CD4-positive, CD25-positive, alpha-beta regulatory T cell (primary cell): ENCODE measurements around the gene SLC9C1. TPM values are rescaled to one million over a fixed set of nuclear protein-coding genes. Genes with fewer than 3 reads are reported as not detected.

Source experiments
- ATAC-seq, 2 donors: fragments of 150-1000 bp; cut with Tn5 transposase; one replicate each; pipeline ENCODE4 v1.10.0; 2021; ENCODE audit warnings: low read depth in 2 of 2, moderate number of reproducible peaks in 2 of 2, moderate library complexity in 1 of 2
- DNase-seq, 3 donors: peaks; one replicate each; pipeline versions ENCODE4 v3.0.0 to v3.0.0-alpha.2; 2012 to 2022; ENCODE audit warnings: mixed read lengths in 1 of 3
- H3K27ac ChIP-seq: one replicate; pipeline ENCODE4 v1.7.0; 2013; ENCODE audit warnings: mild to moderate bottlenecking, low read length; ENCODE audit not compliant: insufficient read depth, poor library complexity, severe bottlenecking
- H3K27me3 ChIP-seq: one replicate; pipeline ENCODE4 v1.7.0; 2013; ENCODE audit warnings: low read length; ENCODE audit not compliant: control insufficient read depth, insufficient read depth
- H3K36me3 ChIP-seq: one replicate; pipeline ENCODE4 v1.7.0; 2013; ENCODE audit warnings: mild to moderate bottlenecking, low read length, moderate library complexity; ENCODE audit not compliant: control insufficient read depth, insufficient read depth
- H3K4me1 ChIP-seq: 2 replicates; pipeline ENCODE4 v1.7.0; 2013; ENCODE audit warnings: mild to moderate bottlenecking, low read length; ENCODE audit not compliant: insufficient read depth, control insufficient read depth, poor library complexity, severe bottlenecking
- H3K4me3 ChIP-seq: one replicate; pipeline ENCODE4 v1.7.0; 2013; ENCODE audit warnings: low read depth, mild to moderate bottlenecking, low read length, moderate library complexity
- H3K9me3 ChIP-seq, 2 experiments: 1 replicate in 1 of 2; 2 replicates in 1 of 2; pipeline ENCODE4 v1.7.0; 2013; ENCODE audit warnings: low read length in 2 of 2, mild to moderate bottlenecking in 1 of 2, moderate library complexity in 1 of 2; ENCODE audit not compliant: control insufficient read depth in 2 of 2
- H3K27ac Mint-ChIP-seq, 3 donors: one replicate each; pipeline ENCODE4 v1.8.0; 2020 to 2022; ENCODE audit warnings: mild to moderate bottlenecking in 3 of 3, mixed read lengths in 3 of 3, moderate library complexity in 2 of 3
- H3K27me3 Mint-ChIP-seq: one replicate; pipeline ENCODE4 v1.8.0; 2022; ENCODE audit warnings: mild to moderate bottlenecking, mixed read lengths
- H3K36me3 Mint-ChIP-seq: one replicate; pipeline ENCODE4 v1.8.0; 2020; ENCODE audit warnings: mixed read lengths
- H3K4me1 Mint-ChIP-seq, 4 donors: one replicate each; pipeline ENCODE4 v1.8.0; 2020 to 2022; ENCODE audit warnings: mixed read lengths in 4 of 4, mild to moderate bottlenecking in 1 of 4
- H3K4me3 Mint-ChIP-seq, 4 donors: one replicate each; pipeline ENCODE4 v1.8.0; 2020 to 2022; ENCODE audit warnings: mild to moderate bottlenecking in 4 of 4, mixed read lengths in 4 of 4, moderate library complexity in 3 of 4
- H3K9me3 Mint-ChIP-seq, 7 donors: one replicate each; pipeline ENCODE4 v1.8.0; 2020 to 2022; ENCODE audit warnings: mixed read lengths in 7 of 7, mild to moderate bottlenecking in 3 of 7, moderate library complexity in 2 of 7
- polyA plus RNA-seq, 4 donors: library from polyadenylated mRNA; unstranded; fragments of 300-500 nt; fragmentation: Illumina TruSeq; gene quantifications; one replicate each; pipeline ENCODE4 v1.2.3, GENCODE V29; 2021
- total RNA-seq: library from RNA; stranded (reverse); gene quantifications from one replicate; pipeline ENCODE4 v1.2.3, GENCODE V29; 2022

Gene SLC9C1
- total and polyA plus RNA-seq, 5 donors from 2014 or later = not detected

GRCh38 chr3:112127522-112128494 lies 166.2 kb downstream of the SLC9C1 start:
- peak overlapping the region; percentile 26 to 62 (median 31) for H3K4me3 Mint-ChIP-seq
- ATAC-seq (no peak), DNase-seq (peak in 1 of 3 donors; percentile 30)
- no peaks in the 10 kb centered on the region for H3K27me3 Mint-ChIP-seq
- Histone ChIP-seq H3K36me3 (peaks cover 9% of the 10 kb centered on the region), H3K4me3 (peak overlapping the region; percentile 28), H3K27ac (peak overlapping the region; percentile 74), H3K4me1 (peaks cover 41% of the 10 kb centered on the region), H3K27me3 (no peaks in the 10 kb centered on the region), H3K9me3 (no peaks in the 10 kb centered on the region)
- no peaks in the 10 kb centered on the region for H3K9me3 Mint-ChIP-seq
- peak overlapping the region; percentile 86 to 87 (median 87) for H3K27ac Mint-ChIP-seq
- peaks cover 6% of the 10 kb centered on the region for H3K36me3 Mint-ChIP-seq
- peaks cover 14 to 60% (median 48%) of the 10 kb centered on the region in 4 donors for H3K4me1 Mint-ChIP-seq

DNA sequence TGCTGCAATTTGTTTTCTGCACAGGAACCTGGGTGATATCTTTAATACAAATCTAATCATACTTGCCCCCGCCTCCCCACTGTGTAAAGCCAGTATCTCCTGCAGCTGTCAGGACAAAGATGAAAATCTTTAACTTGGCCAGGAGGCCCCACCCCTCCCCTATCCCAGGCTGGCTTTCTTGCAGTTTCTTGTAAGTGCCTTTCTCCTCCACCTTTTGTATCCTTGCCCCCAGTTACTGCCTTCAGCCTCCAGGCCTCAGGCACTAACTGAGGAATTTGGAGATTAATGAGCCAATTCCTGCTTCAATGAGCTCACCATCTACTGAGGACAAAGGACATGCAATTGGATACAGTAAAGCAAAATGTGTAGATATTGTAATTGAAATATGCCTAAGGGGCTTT lies 167.5 kb downstream of the SLC9C1 start:
- H3K36me3 Mint-ChIP-seq = peaks cover 10% of the 10 kb centered on the region
- peak overlapping the region; percentile 28 for H3K4me3 ChIP-seq
- H3K4me3 Mint-ChIP-seq = peak overlapping the region in 2 of 4 donors; percentile 12 to 36
- no peaks in the 10 kb centered on the region for H3K9me3 Mint-ChIP-seq
- ATAC-seq (no peak), DNase-seq (peak in 1 of 3 donors; percentile 17)
- H3K27ac Mint-ChIP-seq = peak overlapping the region in 2 of 3 donors; percentile 52 to 77
- no peaks in the 10 kb centered on the region for H3K27me3 Mint-ChIP-seq
- no peaks in the 10 kb centered on the region for H3K9me3 ChIP-seq
- H3K4me1 ChIP-seq = peaks cover 39% of the 10 kb centered on the region
- H3K36me3 ChIP-seq = peaks cover 12% of the 10 kb centered on the region
- no peak overlapping the region for H3K27ac ChIP-seq
- peaks cover 12 to 52% (median 42%) of the 10 kb centered on the region in 4 donors for H3K4me1 Mint-ChIP-seq
- H3K27me3 ChIP-seq = no peaks in the 10 kb centered on the region

GRCh38 chr3:112124907-112125607 lies 169.0 kb downstream of the SLC9C1 start:
- peaks cover 12% of the 10 kb centered on the region for H3K36me3 ChIP-seq
- H3K27ac ChIP-seq = no peak overlapping the region
- Mint-ChIP-seq H3K27ac (peak overlapping the region in 1 of 3 donors; percentile 57), H3K27me3 (peaks cover 4% of the 10 kb centered on the region), H3K4me1 (peaks cover 18 to 47% (median 36%) of the 10 kb centered on the region in 4 donors), H3K4me3 (peak overlapping the region in 1 of 4 donors; percentile 6), H3K9me3 (no peaks in the 10 kb centered on the region), H3K36me3 (peaks cover 10% of the 10 kb centered on the region)
- H3K9me3 ChIP-seq = no peaks in the 10 kb centered on the region
- ATAC-seq = no peak
- no peaks in the 10 kb centered on the region for H3K27me3 ChIP-seq
- DNase-seq = no peak
- peaks cover 38% of the 10 kb centered on the region for H3K4me1 ChIP-seq
- H3K4me3 ChIP-seq = no peak overlapping the region

DNA sequence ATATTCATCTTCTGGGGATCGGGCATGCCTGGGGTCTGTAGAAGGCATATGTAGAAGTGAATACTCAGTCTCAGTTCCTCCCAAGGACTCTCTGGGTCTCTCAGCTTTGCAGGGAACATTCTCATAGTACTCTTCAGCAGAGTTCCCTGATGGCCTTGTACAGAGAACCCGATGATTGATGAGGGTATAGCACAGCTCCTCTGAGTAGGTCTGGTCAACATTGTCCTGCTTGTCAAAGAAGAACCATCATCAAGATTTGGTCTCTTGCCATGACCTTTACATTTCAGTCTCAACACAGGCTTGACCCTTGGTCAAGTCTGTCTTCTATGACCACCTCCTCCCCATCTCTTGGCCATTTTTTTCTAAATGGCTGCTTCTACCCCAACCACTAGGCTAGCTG lies 170.5 kb downstream of the SLC9C1 start:
- Mint-ChIP-seq H3K9me3 (no peaks in the 10 kb centered on the region), H3K4me1 (peaks cover 14 to 37% (median 24%) of the 10 kb centered on the region in 4 donors), H3K27ac (no peak overlapping the region), H3K4me3 (no peak overlapping the region), H3K36me3 (peaks cover 10% of the 10 kb centered on the region), H3K27me3 (peaks cover 4% of the 10 kb centered on the region)
- Histone ChIP-seq H3K27me3 (no peaks in the 10 kb centered on the region), H3K4me1 (peaks cover 23% of the 10 kb centered on the region), H3K9me3 (no peaks in the 10 kb centered on the region), H3K27ac (no peak overlapping the region), H3K36me3 (peaks cover 12% of the 10 kb centered on the region), H3K4me3 (no peak overlapping the region)
- ATAC-seq (no peak), DNase-seq (no peak)

DNA sequence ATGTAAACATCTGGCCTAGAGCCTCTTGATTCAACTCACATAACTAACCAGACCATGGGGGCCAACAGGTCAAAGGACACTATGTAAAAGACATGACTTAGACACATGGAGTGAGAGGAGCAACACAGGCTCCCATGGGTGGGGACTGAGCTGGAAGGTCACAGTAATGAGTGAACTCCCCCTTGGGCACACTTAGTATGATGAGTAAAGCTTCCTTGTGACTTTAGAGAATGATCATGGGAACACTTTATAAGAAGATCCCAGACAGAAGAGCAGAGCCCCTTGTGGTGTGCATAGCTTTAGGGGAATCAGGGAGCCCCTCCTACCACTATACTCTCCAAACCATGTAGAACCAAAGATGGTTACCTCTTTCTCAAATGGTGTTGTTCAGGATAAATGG lies 171.1 kb downstream of the SLC9C1 start:
- no peaks in the 10 kb centered on the region for H3K9me3 ChIP-seq
- Mint-ChIP-seq H3K9me3 (no peaks in the 10 kb centered on the region), H3K4me1 (peaks cover 12 to 30% (median 17%) of the 10 kb centered on the region in 4 donors), H3K36me3 (peaks cover 10% of the 10 kb centered on the region), H3K27me3 (peaks cover 4% of the 10 kb centered on the region), H3K4me3 (no peak overlapping the region), H3K27ac (no peak overlapping the region)
- DNase-seq (no peak), ATAC-seq (no peak)
- no peak overlapping the region for H3K4me3 ChIP-seq
- H3K36me3 ChIP-seq = peaks cover 12% of the 10 kb centered on the region
- no peaks in the 10 kb centered on the region for H3K27me3 ChIP-seq
- H3K4me1 ChIP-seq = peaks cover 21% of the 10 kb centered on the region
- H3K27ac ChIP-seq = no peak overlapping the region

DNA sequence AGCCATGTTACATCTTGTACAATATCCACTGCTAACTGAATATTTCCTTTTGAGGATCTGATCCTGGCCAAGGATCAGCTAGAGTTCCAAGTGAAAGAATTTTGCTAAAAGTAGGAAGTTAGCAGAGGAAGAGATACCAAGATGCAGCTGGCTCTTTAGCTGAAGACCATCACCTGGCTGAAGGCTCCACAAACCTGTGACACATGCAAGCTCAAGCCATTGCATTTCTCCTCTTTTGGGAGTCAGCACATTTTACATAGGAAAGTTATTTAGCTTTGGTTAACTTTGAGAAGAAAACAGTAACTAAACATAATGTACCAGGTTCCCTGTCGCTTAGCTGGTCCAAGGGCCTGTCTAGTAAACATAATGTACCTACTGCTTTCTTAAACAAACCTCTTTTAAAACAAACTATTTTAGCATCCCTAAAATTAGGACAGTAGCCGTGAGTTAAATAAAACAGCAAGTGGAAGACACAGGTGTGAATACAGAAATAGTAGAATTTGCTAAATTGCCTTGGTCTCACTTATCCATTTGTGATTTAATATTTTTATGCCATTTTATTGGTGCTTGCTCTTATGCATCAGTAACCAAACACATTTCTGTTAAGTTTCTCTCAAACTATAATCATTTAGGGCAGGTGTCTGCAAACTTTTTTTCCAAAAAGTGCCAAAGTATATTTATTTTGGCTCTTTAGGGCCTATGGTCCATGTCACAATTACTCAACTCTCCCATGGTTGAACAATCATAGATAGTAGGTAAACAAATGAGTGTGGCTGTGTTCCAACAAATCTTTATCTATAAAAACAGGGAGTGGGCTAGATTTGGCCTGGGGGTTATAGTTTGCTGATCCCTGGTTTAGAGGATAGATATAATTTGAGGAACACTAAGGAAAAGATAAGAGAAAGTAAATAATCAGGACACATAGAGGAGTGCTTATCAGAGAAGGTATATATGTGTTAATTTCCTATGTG lies 172.2 kb downstream of the SLC9C1 start:
- Histone ChIP-seq H3K27ac (no peak overlapping the region), H3K36me3 (peaks cover 12% of the 10 kb centered on the region), H3K9me3 (no peaks in the 10 kb centered on the region), H3K4me3 (no peak overlapping the region), H3K4me1 (peaks cover 11% of the 10 kb centered on the region), H3K27me3 (no peaks in the 10 kb centered on the region)
- Mint-ChIP-seq H3K4me3 (no peak overlapping the region), H3K9me3 (no peaks in the 10 kb centered on the region), H3K36me3 (peaks cover 10% of the 10 kb centered on the region), H3K4me1 (peaks cover 9 to 20% (median 12%) of the 10 kb centered on the region in 4 donors), H3K27me3 (peaks cover 4% of the 10 kb centered on the region), H3K27ac (no peak overlapping the region)
- DNase-seq (no peak), ATAC-seq (no peak)
